ENCODE results near the gene PRR5L. TPM values are rescaled to one million over a fixed set of nuclear protein-coding genes. Genes with fewer than 3 reads are reported as not detected.

PRR5L gene
- total RNA-seq, 1 experiment from 2014 or later: 23.9 TPM

- Mint-ChIP-seq H3K4me1 (ENCODE audit: insufficient read depth, unreplicated experiment) (peaks cover 5% of the 10 kb centered on the region), H3K27ac (ENCODE audit: low read depth, unreplicated experiment) (no peak overlapping the region), H3K4me3 (ENCODE audit: unreplicated experiment) (no peak overlapping the region), H3K9me3 (ENCODE audit: unreplicated experiment) (no peaks in the 10 kb centered on the region), H3K36me3 (ENCODE audit: insufficient read depth, unreplicated experiment) (peaks cover 25% of the 10 kb centered on the region), H3K27me3 (ENCODE audit: insufficient read depth, unreplicated experiment) (no peaks in the 10 kb centered on the region)
- no TSS peak for BruUV-seq (replicated peaks)
- CTCF ChIA-PET: interaction anchor here (1.4 kb wide), 1 partner anchor 17 kb away, joined by 3 read pairs; no protein-coding TSS in a partner anchor
- no peak for DNase-seq (ENCODE audit: unreplicated experiment)
- no peak for TF ChIP-seq CTCF (IDR thresholded peaks at IDR 0.05; ENCODE audit: unreplicated experiment)
- POLR2A ChIA-PET: interaction anchor here (0.6 kb wide), 1 partner anchor 492 kb away, joined by 3 read pairs; no protein-coding TSS in a partner anchor
- intact Hi-C loops (cut with micrococcal nuclease): no loop called here
Observed at GRCh38 chr11:36462321-36462720, 166.2 kb downstream of the PRR5L start.

DNA sequence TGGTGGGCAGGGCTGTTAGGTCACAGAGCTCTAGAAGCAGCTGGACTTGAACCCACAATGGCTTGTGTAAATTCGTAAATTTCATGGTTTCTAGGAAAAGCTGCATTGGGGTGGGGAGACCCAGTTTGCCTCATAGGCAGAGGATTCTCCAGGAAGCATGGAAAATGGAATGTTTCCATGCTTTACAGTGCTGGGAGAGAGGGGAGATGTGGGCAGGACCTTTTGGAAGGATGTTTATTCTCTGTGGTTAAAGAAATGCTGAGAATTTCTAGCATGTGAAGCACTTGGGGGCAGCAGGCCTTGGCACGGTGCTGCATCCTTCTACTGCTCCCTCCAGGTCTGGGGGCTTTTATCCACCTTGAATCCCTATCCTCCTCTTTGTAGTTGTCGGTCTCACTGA lies 167.7 kb downstream of the PRR5L start:
- Mint-ChIP-seq H3K9me3 (ENCODE audit: unreplicated experiment) (no peaks in the 10 kb centered on the region), H3K36me3 (ENCODE audit: insufficient read depth, unreplicated experiment) (peaks cover 25% of the 10 kb centered on the region), H3K27me3 (ENCODE audit: insufficient read depth, unreplicated experiment) (no peaks in the 10 kb centered on the region), H3K4me3 (ENCODE audit: unreplicated experiment) (no peak overlapping the region), H3K4me1 (ENCODE audit: insufficient read depth, unreplicated experiment) (peaks cover 12% of the 10 kb centered on the region), H3K27ac (ENCODE audit: low read depth, unreplicated experiment) (no peak overlapping the region)
- intact Hi-C loops (cut with micrococcal nuclease): no loop called here
- DNase-seq (ENCODE audit: unreplicated experiment): no peak
- ChIA-PET POLR2A (no interaction called here), CTCF (interaction anchor here (0.6 to 5.9 kb wide), 3 partner anchors 15 to 175 kb away, joined by 3 to 49 read pairs (median 6); no protein-coding TSS in a partner anchor)
- TF ChIP-seq CTCF (IDR thresholded peaks at IDR 0.05; ENCODE audit: unreplicated experiment): no peak
- BruUV-seq (replicated peaks): no TSS peak

DNA sequence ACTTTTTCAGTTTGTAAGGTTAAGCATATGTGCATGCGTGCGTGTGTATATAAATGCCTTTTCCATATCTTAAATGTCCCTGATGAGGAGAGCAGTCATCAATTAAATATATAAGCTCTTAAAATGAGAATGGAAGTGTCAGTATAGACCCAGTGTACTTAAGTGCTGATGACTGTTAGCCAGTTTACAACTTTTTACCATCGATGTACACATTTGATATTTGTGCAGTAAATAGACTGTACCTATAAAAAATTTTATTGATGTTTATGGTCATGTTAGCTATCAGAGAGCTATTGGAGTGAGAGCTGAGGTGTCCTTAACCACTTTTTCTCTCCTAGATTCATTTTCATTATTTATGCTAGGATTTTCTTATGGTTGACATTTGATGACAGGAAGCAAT lies 168.6 kb downstream of the PRR5L start:
- TF ChIP-seq CTCF (IDR thresholded peaks at IDR 0.05; ENCODE audit: unreplicated experiment): no peak
- intact Hi-C loops (cut with micrococcal nuclease): no loop called here
- POLR2A ChIA-PET: interaction anchor here (0.7 kb wide), 1 partner anchor 8 kb away, joined by 3 read pairs; no protein-coding TSS in a partner anchor
- H3K4me3 Mint-ChIP-seq (ENCODE audit: unreplicated experiment): no peak overlapping the region
- peaks cover 25% of the 10 kb centered on the region for H3K36me3 Mint-ChIP-seq (ENCODE audit: insufficient read depth, unreplicated experiment)
- CTCF ChIA-PET: interaction anchor here (0.6 to 5.9 kb wide), 8 partner anchors 14 to 992 kb away, joined by 3 to 49 read pairs (median 4); partner anchors contain the start of gene PRR5L
- no TSS peak for BruUV-seq (replicated peaks)
- DNase-seq (ENCODE audit: unreplicated experiment): no peak
- peaks cover 12% of the 10 kb centered on the region for H3K4me1 Mint-ChIP-seq (ENCODE audit: insufficient read depth, unreplicated experiment)
- no peaks in the 10 kb centered on the region for H3K9me3 Mint-ChIP-seq (ENCODE audit: unreplicated experiment)
- no peak overlapping the region for H3K27ac Mint-ChIP-seq (ENCODE audit: low read depth, unreplicated experiment)
- H3K27me3 Mint-ChIP-seq (ENCODE audit: insufficient read depth, unreplicated experiment): no peaks in the 10 kb centered on the region

- ChIA-PET POLR2A (no interaction called here), CTCF (interaction anchor here (0.6 to 5.9 kb wide), 3 partner anchors 13 to 173 kb away, joined by 3 to 49 read pairs (median 6); no protein-coding TSS in a partner anchor)
- Mint-ChIP-seq H3K36me3 (ENCODE audit: insufficient read depth, unreplicated experiment) (peaks cover 24% of the 10 kb centered on the region), H3K4me1 (ENCODE audit: insufficient read depth, unreplicated experiment) (peaks cover 12% of the 10 kb centered on the region), H3K4me3 (ENCODE audit: unreplicated experiment) (no peak overlapping the region), H3K27me3 (ENCODE audit: insufficient read depth, unreplicated experiment) (no peaks in the 10 kb centered on the region), H3K9me3 (ENCODE audit: unreplicated experiment) (no peaks in the 10 kb centered on the region), H3K27ac (ENCODE audit: low read depth, unreplicated experiment) (no peak overlapping the region)
- no peak for DNase-seq (ENCODE audit: unreplicated experiment)
- BruUV-seq (replicated peaks): no TSS peak
- no peak for TF ChIP-seq CTCF (IDR thresholded peaks at IDR 0.05; ENCODE audit: unreplicated experiment)
- intact Hi-C loops (cut with micrococcal nuclease): no loop called here
Observed at GRCh38 chr11:36465449-36466163, 169.5 kb downstream of the PRR5L start.

All from MCF 10A (cell line).